HG03575 (cell line): ENCODE measurements around the gene SPRY1.
A peak's percentile ranks its signal among the peaks of the same experiment; 100 is the strongest.

Experiments
- ATAC-seq: cut with Tn5 transposase; IDR thresholded peaks from one replicate; pipeline ENCODE4 v1.9.1; 2021; ENCODE audit not compliant: unreplicated experiment, insufficient number of reproducible peaks, low FRiP score; ENCODE audit errors: extremely low read depth

Gene SPRY1

DNA sequence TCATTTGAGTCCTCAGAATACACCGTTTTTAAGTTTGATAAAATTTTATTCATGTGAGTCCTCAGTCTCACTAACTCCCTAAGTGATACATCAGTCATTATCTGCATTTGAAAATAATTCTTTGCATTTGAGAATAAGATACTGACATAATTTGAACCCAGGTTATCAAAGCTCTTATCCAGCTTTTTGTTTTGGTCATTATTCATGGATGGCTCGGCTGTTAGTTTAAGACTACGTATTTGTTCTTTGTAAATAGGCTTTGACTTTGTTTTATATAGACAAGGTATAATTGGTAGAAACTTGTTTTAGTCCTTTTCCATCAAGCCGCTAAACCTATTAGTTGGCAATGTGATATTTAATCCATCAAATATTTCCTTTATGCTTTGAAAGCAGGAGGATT lies 7.9 kb downstream of the SPRY1 start:
- no peak for ATAC-seq

GRCh38 chr4:123405267-123405865 lies 8.8 kb downstream of the SPRY1 start:
- ATAC-seq, result no peak

DNA sequence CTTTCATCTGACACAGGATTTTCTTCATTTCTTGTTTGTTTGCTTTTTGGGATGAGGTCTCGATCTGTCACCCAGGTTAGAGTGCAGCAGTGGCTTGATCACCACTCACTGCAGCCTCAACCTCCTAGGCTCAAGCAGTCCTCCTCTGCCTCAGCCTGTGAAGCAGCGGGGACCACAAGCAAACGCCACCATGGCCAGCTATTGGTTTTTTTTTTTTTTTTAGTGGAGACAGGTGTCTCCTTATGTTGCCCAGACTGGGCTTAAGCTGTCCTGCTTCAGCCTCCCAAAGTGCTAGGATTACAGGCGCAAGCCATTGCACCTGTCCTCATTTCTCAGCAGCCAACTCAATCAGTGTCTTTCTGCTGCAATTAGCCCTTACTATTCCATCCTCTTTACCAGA lies 10.3 kb downstream of the SPRY1 start:
- no peak for ATAC-seq

GRCh38 chr4:123408471-123409084 lies 12.0 kb downstream of the SPRY1 start:
- no peak for ATAC-seq

DNA sequence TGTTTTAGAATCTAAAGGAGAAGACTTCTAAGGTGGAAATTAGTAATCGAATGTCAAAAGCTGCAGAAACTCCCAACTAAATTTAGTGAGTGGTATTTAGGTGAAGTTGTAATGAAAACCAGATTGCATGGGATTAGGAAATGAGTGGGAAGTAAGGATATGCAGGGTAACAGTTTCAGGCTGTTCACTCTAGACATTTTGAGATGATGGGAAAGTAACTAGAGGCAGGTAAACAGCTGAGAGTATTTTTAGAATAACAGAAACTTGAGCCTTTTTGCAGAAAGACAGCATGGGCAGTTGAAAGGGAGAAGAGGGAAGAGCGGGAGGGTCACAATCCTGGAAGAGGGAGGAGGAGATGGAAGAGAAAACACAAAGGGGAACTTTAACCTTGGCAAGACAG lies 12.7 kb downstream of the SPRY1 start:
- ATAC-seq, result no peak

GRCh38 chr4:123411514-123411913 lies 14.9 kb downstream of the SPRY1 start:
- ATAC-seq, result no peak

DNA sequence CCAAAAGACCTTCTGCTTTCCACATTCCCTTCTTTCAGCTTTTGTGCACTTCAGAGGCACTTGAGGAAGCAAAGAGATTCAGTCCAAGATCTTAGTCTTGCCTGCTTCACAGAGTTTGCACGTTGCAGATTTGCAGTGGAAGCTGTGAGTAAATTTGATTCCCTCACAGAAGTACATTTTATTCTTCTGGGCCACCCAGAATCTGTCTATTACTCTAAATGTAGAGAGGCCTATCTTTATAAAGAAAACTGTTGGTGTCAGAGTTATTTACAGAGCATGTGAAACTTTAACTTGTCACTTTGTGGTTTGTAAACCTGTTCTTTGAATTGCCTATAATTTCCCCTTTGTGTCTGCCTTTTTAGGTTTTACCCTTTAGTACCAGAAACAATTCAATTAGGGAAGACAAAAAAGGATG lies 15.5 kb downstream of the SPRY1 start:
- peak; percentile 88 for ATAC-seq

GRCh38 chr4:123412700-123413512 lies 16.3 kb downstream of the SPRY1 start:
- no peak for ATAC-seq

GRCh38 chr4:123415576-123415975 lies 19.0 kb downstream of the SPRY1 start:
- ATAC-seq, result no peak

GRCh38 chr4:123415977-123416376 lies 19.4 kb downstream of the SPRY1 start:
- no peak for ATAC-seq

- ATAC-seq, result no peak
Measured at GRCh38 chr4:123417813-123418212, 21.2 kb downstream of the SPRY1 start.

DNA sequence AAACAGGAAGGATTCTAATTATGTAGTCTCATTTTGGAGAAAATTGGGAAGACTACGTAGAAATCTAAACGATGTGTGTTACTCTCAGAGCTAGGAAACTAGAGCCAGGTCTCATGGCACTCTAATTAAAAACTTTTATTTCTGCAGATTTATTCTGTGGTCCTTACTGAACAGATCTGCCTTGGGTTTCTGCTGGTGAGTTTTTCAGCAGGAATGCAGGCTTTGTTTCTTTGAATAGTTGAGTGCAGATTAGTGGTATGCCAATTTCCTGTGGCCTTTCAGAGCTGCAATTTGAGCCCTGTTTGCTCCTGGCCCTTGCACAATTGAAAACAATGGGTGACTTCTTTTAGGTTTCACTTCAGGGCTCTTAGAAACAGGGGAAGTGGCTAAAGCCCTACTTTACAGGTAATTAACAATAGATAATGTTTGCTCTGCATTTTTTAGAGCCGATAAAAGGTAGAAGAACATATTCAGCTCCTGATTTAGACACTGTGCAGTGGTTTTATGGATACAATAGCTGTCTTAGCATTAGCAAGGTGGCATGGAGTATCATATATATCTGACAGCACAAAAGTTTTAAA lies 21.8 kb downstream of the SPRY1 start:
- peak; percentile 55 for ATAC-seq

GRCh38 chr4:123419885-123420755 lies 23.5 kb downstream of the SPRY1 start:
- ATAC-seq, result no peak

DNA sequence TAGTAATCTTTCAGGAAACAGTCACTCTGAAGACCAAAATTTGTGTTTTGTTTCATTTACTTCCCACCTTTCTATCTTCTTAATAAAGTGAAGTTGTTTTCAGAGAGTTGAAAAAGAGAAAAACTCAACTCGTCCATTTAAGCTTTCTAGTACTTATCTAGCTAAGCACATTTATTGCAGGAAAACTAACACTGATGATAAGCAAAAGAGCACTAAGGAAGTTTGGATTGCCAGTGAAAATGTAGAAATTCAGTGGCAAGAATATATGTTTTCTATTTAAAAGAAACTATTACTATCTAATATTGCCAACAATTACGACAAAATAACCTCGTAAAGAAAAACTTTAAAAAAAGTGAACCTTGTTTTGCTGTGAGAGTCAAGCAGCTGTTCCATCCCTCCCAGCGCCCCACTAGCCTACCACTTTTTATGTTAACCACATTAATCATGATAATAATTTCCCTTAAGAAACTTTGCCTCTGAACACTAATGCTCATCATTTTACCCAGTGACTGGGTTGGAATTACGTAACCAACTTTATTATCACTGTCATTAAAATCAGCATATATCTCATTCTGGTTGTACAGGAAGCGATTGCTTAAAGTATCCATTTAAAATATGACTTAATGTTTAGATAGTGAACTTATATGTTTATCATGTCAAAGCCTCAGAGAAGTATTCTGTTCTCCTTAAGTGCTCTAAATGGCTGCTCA lies 24.8 kb downstream of the SPRY1 start:
- ATAC-seq, result no peak

DNA sequence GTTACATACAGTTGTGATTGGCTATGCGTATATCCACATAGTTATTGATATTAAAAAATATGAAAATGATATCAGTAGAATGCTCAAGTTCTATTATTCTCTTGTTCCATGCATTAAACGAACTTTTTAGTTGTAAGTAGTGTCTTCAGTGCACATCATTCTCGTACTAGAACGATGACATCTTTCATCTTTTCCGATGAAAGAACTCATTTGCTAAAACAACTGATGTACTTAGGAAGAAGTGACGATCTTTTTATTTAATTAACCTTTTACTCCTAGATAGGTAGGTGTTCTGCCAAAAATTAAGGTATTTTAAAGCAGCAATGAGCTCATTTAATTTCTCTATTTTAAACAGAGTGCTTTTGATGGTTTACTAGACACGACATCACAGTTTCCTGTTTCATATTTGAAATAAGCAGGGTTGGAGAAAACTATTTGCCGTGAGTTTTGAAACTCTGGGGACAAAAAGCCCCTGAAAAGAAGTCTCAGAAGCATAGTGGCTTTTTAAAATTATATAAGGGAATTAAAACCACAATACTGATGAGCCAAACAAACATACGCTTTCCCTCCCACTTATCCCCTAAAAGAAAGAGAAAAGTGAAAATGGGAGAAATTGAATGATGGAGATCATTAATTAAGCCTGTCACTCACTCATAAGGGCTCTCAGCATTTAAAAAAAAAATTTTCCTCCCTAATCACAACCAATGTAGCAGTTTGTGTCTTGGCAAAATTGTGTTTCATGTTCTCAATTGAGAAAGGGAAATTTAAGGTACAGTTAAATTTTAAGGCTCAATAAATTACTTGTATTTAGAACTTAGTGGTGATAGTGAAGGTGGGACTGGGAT lies 25.6 kb downstream of the SPRY1 start:
- ATAC-seq, result no peak

- ATAC-seq, result no peak
Measured at GRCh38 chr4:123423819-123424218, 27.2 kb downstream of the SPRY1 start.

- no peak for ATAC-seq
Measured at GRCh38 chr4:123427951-123428350, 31.4 kb downstream of the SPRY1 start.

GRCh38 chr4:123430031-123430430 lies 33.4 kb downstream of the SPRY1 start:
- ATAC-seq, result no peak
